GM19397 (cell line): ENCODE measurements around the gene PRSS3.
"Not testable (repeated sequence)": the region's sequence is repeated elsewhere in the genome, so short reads cannot be mapped to it uniquely, and the experiment has no call there.

Experiments used
- ATAC-seq: cut with Tn5 transposase; IDR thresholded peaks from one replicate; pipeline ENCODE4 v1.9.1; 2021; ENCODE audit warnings: mild to moderate bottlenecking, moderate library complexity; ENCODE audit not compliant: unreplicated experiment

Gene PRSS3

GRCh38 chr9:33816327-33817252 is 21.2 kb downstream of the PRSS3 start, which contains the start of gene UBE2R2:
TSS of gene UBE2R2 (plus strand) at chr9:33817160. CDS start at chr9:33817758, 598 bp downstream.
- ATAC-seq, result peak; percentile 61

- peak; percentile 21 for ATAC-seq
These were observed 22.2 kb downstream of the PRSS3 start for GRCh38 chr9:33817327-33818166.

- no peak for ATAC-seq
These were observed 22.9 kb downstream of the PRSS3 start for GRCh38 chr9:33818167-33818846.

GRCh38 chr9:33818847-33819500 is 23.6 kb downstream of the PRSS3 start:
- ATAC-seq, result no peak

- ATAC-seq, result no peak
These were observed 24.9 kb downstream of the PRSS3 start for GRCh38 chr9:33820231-33820745.

GRCh38 chr9:33823801-33824200 is 28.4 kb downstream of the PRSS3 start:
- no peak for ATAC-seq

GRCh38 chr9:33827285-33827684 is 31.9 kb downstream of the PRSS3 start:
- not testable (repeated sequence) for ATAC-seq

GRCh38 chr9:33829641-33830230 is 34.4 kb downstream of the PRSS3 start:
- ATAC-seq, result not testable (repeated sequence)

- no peak for ATAC-seq
These were observed 40.4 kb downstream of the PRSS3 start for GRCh38 chr9:33835625-33836260.

- not testable (repeated sequence) for ATAC-seq
These were observed 40.9 kb downstream of the PRSS3 start for GRCh38 chr9:33836261-33836660.

GRCh38 chr9:33837138-33837537 is 41.8 kb downstream of the PRSS3 start:
- ATAC-seq, result no peak

- ATAC-seq, result no peak
These were observed 45.0 kb downstream of the PRSS3 start for GRCh38 chr9:33840381-33840780.

- no peak for ATAC-seq
These were observed 48.1 kb downstream of the PRSS3 start for GRCh38 chr9:33843312-33843961.

- no peak for ATAC-seq
These were observed 50.9 kb downstream of the PRSS3 start for GRCh38 chr9:33846231-33846630.

GRCh38 chr9:33847894-33848205 is 52.5 kb downstream of the PRSS3 start:
- ATAC-seq, result not testable (repeated sequence)
